ENCODE results near the gene ATE1.

The ATE1 gene

GRCh38 chr10:121813857-121814256 is 114.0 kb downstream of the ATE1 start:
- TF ChIP-seq EGR1 (IDR thresholded peaks at IDR 0.05) (no peak), ZBTB7A (IDR thresholded peaks at IDR 0.05; ENCODE audit: low read depth) (no peak), CEBPB (IDR thresholded peaks at IDR 0.05) (no peak), MAX (IDR thresholded peaks at IDR 0.05) (no peak), TCF12 (IDR thresholded peaks at IDR 0.05; ENCODE audit: low read depth) (no peak), CREB1 (IDR thresholded peaks at IDR 0.05; ENCODE audit: low read depth) (no peak), FOXM1 (IDR thresholded peaks at IDR 0.05; ENCODE audit: borderline replicate concordance, low read depth) (no peak), RAD21 (IDR thresholded peaks at IDR 0.05; ENCODE audit: low read depth) (no peak), YY1 (IDR thresholded peaks at IDR 0.05; ENCODE audit: low read depth) (no peak), EP300 (IDR thresholded peaks at IDR 0.05; ENCODE audit: borderline replicate concordance) (no peak), TEAD4 (IDR thresholded peaks at IDR 0.05) (no peak)
- TF ChIP-seq, protein P1, sequence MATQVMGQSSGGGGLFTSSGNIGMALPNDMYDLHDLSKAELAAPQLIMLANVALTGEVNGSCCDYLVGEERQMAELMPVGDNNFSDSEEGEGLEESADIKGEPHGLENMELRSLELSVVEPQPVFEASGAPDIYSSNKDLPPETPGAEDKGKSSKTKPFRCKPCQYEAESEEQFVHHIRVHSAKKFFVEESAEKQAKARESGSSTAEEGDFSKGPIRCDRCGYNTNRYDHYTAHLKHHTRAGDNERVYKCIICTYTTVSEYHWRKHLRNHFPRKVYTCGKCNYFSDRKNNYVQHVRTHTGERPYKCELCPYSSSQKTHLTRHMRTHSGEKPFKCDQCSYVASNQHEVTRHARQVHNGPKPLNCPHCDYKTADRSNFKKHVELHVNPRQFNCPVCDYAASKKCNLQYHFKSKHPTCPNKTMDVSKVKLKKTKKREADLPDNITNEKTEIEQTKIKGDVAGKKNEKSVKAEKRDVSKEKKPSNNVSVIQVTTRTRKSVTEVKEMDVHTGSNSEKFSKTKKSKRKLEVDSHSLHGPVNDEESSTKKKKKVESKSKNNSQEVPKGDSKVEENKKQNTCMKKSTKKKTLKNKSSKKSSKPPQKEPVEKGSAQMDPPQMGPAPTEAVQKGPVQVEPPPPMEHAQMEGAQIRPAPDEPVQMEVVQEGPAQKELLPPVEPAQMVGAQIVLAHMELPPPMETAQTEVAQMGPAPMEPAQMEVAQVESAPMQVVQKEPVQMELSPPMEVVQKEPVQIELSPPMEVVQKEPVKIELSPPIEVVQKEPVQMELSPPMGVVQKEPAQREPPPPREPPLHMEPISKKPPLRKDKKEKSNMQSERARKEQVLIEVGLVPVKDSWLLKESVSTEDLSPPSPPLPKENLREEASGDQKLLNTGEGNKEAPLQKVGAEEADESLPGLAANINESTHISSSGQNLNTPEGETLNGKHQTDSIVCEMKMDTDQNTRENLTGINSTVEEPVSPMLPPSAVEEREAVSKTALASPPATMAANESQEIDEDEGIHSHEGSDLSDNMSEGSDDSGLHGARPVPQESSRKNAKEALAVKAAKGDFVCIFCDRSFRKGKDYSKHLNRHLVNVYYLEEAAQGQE (IDR thresholded peaks at IDR 0.05; ENCODE audit: low read depth): no peak
- TF ChIP-seq, protein P2, sequence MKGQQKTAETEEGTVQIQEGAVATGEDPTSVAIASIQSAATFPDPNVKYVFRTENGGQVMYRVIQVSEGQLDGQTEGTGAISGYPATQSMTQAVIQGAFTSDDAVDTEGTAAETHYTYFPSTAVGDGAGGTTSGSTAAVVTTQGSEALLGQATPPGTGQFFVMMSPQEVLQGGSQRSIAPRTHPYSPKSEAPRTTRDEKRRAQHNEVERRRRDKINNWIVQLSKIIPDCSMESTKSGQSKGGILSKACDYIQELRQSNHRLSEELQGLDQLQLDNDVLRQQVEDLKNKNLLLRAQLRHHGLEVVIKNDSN (IDR thresholded peaks at IDR 0.05): no peak

- no peak for TF ChIP-seq RAD21 (IDR thresholded peaks at IDR 0.05; ENCODE audit: low read depth)
- TF ChIP-seq TCF12 (IDR thresholded peaks at IDR 0.05; ENCODE audit: low read depth): no peak
- TF ChIP-seq FOXM1 (IDR thresholded peaks at IDR 0.05; ENCODE audit: borderline replicate concordance, low read depth): no peak
These were observed 114.5 kb downstream of the ATE1 start for GRCh38 chr10:121813211-121813815.

DNA sequence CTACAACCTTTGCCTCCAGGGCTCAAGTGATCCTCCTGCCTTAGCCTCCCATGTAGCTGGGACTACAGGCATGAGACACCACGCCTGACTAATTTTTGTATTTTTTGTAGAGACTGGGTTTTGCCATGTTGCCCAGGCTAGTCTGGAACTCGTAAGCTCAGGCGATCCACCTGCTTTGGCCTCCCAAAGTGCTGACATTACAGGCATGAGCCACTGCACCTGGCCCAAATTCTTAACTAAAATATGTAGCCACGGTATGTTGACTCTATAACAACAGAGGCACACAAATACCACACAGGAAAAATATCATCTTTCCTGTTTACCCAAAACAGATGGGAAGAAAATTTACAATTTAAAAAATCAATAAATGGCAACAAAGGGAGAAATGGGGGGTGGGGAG is 115.8 kb downstream of the ATE1 start:
- TF ChIP-seq CREB1 (IDR thresholded peaks at IDR 0.05; ENCODE audit: low read depth): no peak
- no peak for TF ChIP-seq FOXM1 (IDR thresholded peaks at IDR 0.05; ENCODE audit: borderline replicate concordance, low read depth)
- no peak for TF ChIP-seq YY1 (IDR thresholded peaks at IDR 0.05; ENCODE audit: low read depth)
- TF ChIP-seq MAX (IDR thresholded peaks at IDR 0.05): no peak
- TF ChIP-seq TEAD4 (IDR thresholded peaks at IDR 0.05): no peak
- no peak for TF ChIP-seq EGR1 (IDR thresholded peaks at IDR 0.05)
- TF ChIP-seq RAD21 (IDR thresholded peaks at IDR 0.05; ENCODE audit: low read depth): no peak
- no peak for TF ChIP-seq TCF12 (IDR thresholded peaks at IDR 0.05; ENCODE audit: low read depth)
- TF ChIP-seq, protein P2 (IDR thresholded peaks at IDR 0.05): no peak
- no peak for TF ChIP-seq CEBPB (IDR thresholded peaks at IDR 0.05)
- no peak for TF ChIP-seq TAF1 (IDR thresholded peaks at IDR 0.05; ENCODE audit: low read depth)
- no peak for TF ChIP-seq NFIC (IDR thresholded peaks at IDR 0.05)
- TF ChIP-seq EP300 (IDR thresholded peaks at IDR 0.05; ENCODE audit: borderline replicate concordance): no peak
- TF ChIP-seq ZBTB7A (IDR thresholded peaks at IDR 0.05; ENCODE audit: low read depth): no peak
- TF ChIP-seq, protein P1 (IDR thresholded peaks at IDR 0.05; ENCODE audit: low read depth): no peak

DNA sequence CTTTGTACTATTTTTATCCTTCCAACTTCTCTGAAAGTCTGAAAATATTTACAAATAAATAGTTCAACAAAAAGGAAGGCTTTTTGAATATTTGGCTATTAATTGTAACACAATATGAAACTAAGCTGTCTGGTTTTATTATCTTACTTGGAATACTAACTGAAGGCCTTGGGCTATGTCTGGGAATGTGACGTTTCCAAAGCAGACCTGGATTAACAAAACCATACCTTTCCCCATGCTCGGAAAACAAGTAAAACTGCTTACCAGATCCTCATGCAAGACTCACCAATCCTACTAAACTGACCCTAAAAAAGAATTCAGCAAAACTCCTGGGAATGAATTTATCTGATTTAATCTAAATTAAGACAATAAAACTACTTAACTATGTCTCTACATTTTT is 116.4 kb downstream of the ATE1 start:
- TF ChIP-seq TEAD4 (IDR thresholded peaks at IDR 0.05): no peak
- TF ChIP-seq, protein P1 (IDR thresholded peaks at IDR 0.05; ENCODE audit: low read depth): no peak
- no peak for TF ChIP-seq TCF12 (IDR thresholded peaks at IDR 0.05; ENCODE audit: low read depth)
- TF ChIP-seq FOXM1 (IDR thresholded peaks at IDR 0.05; ENCODE audit: borderline replicate concordance, low read depth): no peak
- TF ChIP-seq EGR1 (IDR thresholded peaks at IDR 0.05): no peak
- no peak for TF ChIP-seq ZBTB7A (IDR thresholded peaks at IDR 0.05; ENCODE audit: low read depth)
- TF ChIP-seq YY1 (IDR thresholded peaks at IDR 0.05; ENCODE audit: low read depth): no peak
- TF ChIP-seq MAX (IDR thresholded peaks at IDR 0.05): no peak
- TF ChIP-seq CEBPB (IDR thresholded peaks at IDR 0.05): no peak
- TF ChIP-seq CREB1 (IDR thresholded peaks at IDR 0.05; ENCODE audit: low read depth): no peak
- TF ChIP-seq NFIC (IDR thresholded peaks at IDR 0.05): no peak

Measured in Ishikawa (cell line).